Measurements from ENCODE around the gene DCLK1. TPM values are rescaled to one million over a fixed set of nuclear protein-coding genes. Genes with fewer than 3 reads are reported as not detected.
"Not testable (repeated sequence)": the region's sequence is repeated elsewhere in the genome, so short reads cannot be mapped to it uniquely, and the experiment has no call there.

Gene DCLK1
- total RNA-seq, 4 donors from 2014 or later: 0.72 to 9.1 (median 4.9) TPM

- H3K9me3 ChIP-seq: peaks cover 0 to 13% (median 0%) of the 10 kb centered on the region in 3 donors
- H3K4me3 ChIP-seq: no peak overlapping the region
- H3K27ac ChIP-seq: peak overlapping the region; percentile 56 to 82 (median 71)
- 16 to 22% methylated on average over 10 of the region's 10 CpGs for WGBS, 2 donors
- no peak for DNase-seq
- H3K36me3 ChIP-seq: no peaks in the 10 kb centered on the region
- H3K4me1 ChIP-seq: peaks cover 0 to 19% (median 12%) of the 10 kb centered on the region in 3 donors
- TF ChIP-seq CTCF (IDR thresholded peaks at IDR 0.05) (peak; percentile 35 to 88 (median 77)), POLR2A (IDR thresholded peaks at IDR 0.05) (no peak)
- no peaks in the 10 kb centered on the region for H3K27me3 ChIP-seq
- intact Hi-C loops (cut with DNase I): loop anchor here (2.0 kb wide), 1 partner anchor 298 kb away; no protein-coding TSS in a partner anchor
Observed at GRCh38 chr13:35978607-35979316, 152.4 kb downstream of the DCLK1 start.

- Histone ChIP-seq H3K4me3 (no peak overlapping the region), H3K4me1 (peaks cover 0 to 19% (median 12%) of the 10 kb centered on the region in 3 donors), H3K27me3 (no peaks in the 10 kb centered on the region), H3K27ac (no peak overlapping the region), H3K9me3 (peaks cover 0 to 13% (median 0%) of the 10 kb centered on the region in 3 donors), H3K36me3 (no peaks in the 10 kb centered on the region)
- TF ChIP-seq CTCF (IDR thresholded peaks at IDR 0.05): no peak
- no peak for TF ChIP-seq POLR2A (IDR thresholded peaks at IDR 0.05)
- intact Hi-C loops (cut with DNase I): no loop called here
- 57 to 78% methylated on average over 2 of the region's 2 CpGs for WGBS, 2 donors
- DNase-seq: no peak
Observed at GRCh38 chr13:35977060-35977459, 154.1 kb downstream of the DCLK1 start.

DNA sequence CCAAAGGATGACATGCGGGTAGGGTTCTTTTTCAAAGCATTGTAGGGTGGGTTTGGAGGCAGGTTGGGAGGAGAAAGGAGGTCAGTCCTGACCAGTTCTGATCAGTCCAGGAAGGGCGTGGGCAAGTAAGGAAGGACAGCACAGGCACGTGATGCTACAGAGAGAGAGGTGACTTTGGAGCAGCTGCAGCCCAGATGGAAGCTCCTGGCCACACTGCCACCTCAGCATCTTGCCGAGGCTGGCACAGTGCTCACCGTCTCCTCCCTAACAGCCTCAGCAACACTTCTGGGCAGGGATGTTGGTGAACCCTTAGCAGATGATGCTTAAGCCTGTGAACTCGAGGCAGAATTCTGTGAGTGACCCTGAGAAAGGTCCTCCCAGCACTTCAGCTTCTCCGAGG is 155.1 kb downstream of the DCLK1 start:
- Histone ChIP-seq H3K27ac (no peak overlapping the region), H3K36me3 (no peaks in the 10 kb centered on the region), H3K9me3 (peaks cover 0 to 13% (median 0%) of the 10 kb centered on the region in 3 donors), H3K4me1 (peaks cover 0 to 19% (median 12%) of the 10 kb centered on the region in 3 donors), H3K27me3 (no peaks in the 10 kb centered on the region), H3K4me3 (no peak overlapping the region)
- intact Hi-C loops (cut with DNase I): no loop called here
- TF ChIP-seq POLR2A (IDR thresholded peaks at IDR 0.05) (no peak), CTCF (IDR thresholded peaks at IDR 0.05) (no peak)
- no peak for DNase-seq
- WGBS, 2 donors: 64 to 69% methylated on average over 7 of the region's 7 CpGs

DNA sequence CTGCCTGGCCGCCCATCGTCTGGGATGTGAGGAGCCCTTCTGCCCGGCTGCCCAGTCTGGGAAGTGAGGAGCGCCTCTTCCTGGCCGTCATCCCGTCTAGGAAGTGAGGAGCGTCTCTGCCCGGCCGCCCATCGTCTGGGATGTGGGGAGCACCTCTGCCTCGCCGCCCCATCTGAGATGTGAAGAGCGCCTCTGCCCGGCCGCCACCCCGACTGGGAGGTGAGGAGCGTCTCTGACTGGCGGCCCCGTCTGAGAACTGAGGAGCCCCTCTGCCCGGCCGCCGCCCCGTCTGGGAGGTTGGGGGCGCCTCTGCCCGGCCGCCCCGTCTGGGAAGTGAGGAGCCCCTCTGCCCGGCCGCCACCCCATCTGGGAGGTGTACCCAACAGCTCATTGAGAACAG is 164.2 kb downstream of the DCLK1 start:
- H3K27me3 ChIP-seq; H3K36me3 ChIP-seq; H3K9me3 ChIP-seq; H3K4me3 ChIP-seq; intact Hi-C loops (cut with DNase I); DNase-seq: not testable (repeated sequence)
- peaks cover 0 to 15% (median 0%) of the 10 kb centered on the region in 3 donors for H3K4me1 ChIP-seq
- peak overlapping the region in 1 of 4 donors; percentile 14 for H3K27ac ChIP-seq
- WGBS, 2 donors: no CpG with 5 or more reads among the region's 29 CpGs

DNA sequence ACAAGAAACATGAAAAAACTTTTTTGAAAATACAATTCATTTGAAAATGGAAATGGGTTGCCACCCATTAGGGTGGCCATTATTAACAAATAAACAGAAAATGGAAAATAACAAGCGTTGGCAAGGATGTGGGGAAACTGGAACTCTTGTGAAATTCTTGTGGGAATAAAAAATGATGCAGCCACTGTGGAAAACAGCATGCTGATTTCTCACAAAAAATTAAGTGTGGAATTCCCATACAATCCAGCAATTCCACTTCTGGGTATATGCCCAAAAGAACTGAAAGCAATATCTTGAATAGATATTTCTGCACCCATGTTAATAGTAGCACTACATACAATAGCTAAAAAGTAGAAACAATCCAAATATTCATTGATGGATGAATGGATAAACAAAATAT is 165.2 kb downstream of the DCLK1 start:
- H3K36me3 ChIP-seq: no peaks in the 10 kb centered on the region
- peak overlapping the region in 2 of 4 donors; percentile 42 to 56 for H3K27ac ChIP-seq
- H3K9me3 ChIP-seq: no peaks in the 10 kb centered on the region
- H3K4me3 ChIP-seq: no peak overlapping the region
- TF ChIP-seq POLR2A (IDR thresholded peaks at IDR 0.05): no peak
- intact Hi-C loops (cut with DNase I): no loop called here
- WGBS, 2 donors: 52 to 76% methylated on average over 1 of the region's 1 CpG
- no peaks in the 10 kb centered on the region for H3K27me3 ChIP-seq
- no peak for DNase-seq
- peaks cover 0 to 15% (median 0%) of the 10 kb centered on the region in 3 donors for H3K4me1 ChIP-seq

- Histone ChIP-seq H3K9me3 (no peaks in the 10 kb centered on the region), H3K27me3 (no peaks in the 10 kb centered on the region), H3K36me3 (no peaks in the 10 kb centered on the region), H3K4me1 (peaks cover 0 to 15% (median 0%) of the 10 kb centered on the region in 3 donors), H3K4me3 (no peak overlapping the region), H3K27ac (peak overlapping the region in 3 of 4 donors; percentile 42 to 60 (median 56))
- no peak for TF ChIP-seq POLR2A (IDR thresholded peaks at IDR 0.05)
- TF ChIP-seq CTCF (IDR thresholded peaks at IDR 0.05): no peak
- 63 to 76% methylated on average over 7 of the region's 7 CpGs for WGBS, 2 donors
- DNase-seq: no peak
- intact Hi-C loops (cut with DNase I): no loop called here
Observed at GRCh38 chr13:35965226-35965927, 165.8 kb downstream of the DCLK1 start.

Measured in esophagus squamous epithelium (tissue), 5 donors.